H9 (cell line): ENCODE results near the gene CLEC3B. TPM values are rescaled to one million over a fixed set of nuclear protein-coding genes. Genes with fewer than 3 reads are reported as not detected.
A peak's percentile ranks its signal among the peaks of the same experiment; 100 is the strongest.

Experiments
- DNase-seq: peaks from one replicate; pipeline ENCODE4 v3.0.0-alpha.2; 2017
- H2AFZ ChIP-seq: one replicate; pipeline ENCODE4 v1.6.1; 2013; ENCODE audit warnings: mild to moderate bottlenecking, low read length, control low read depth, moderate library complexity
- H2AK5ac ChIP-seq: 2 replicates; pipeline ENCODE4 v1.6.1; 2013; ENCODE audit warnings: low read length, control low read depth, mixed read lengths; ENCODE audit not compliant: insufficient read length
- H2BK120ac ChIP-seq: one replicate; pipeline ENCODE4 v1.6.1; 2013; ENCODE audit warnings: low read depth, mild to moderate bottlenecking, low read length, control low read depth, inconsistent platforms; ENCODE audit not compliant: poor library complexity, severe bottlenecking
- H2BK12ac ChIP-seq: 2 replicates; pipeline ENCODE4 v1.6.1; 2013; ENCODE audit warnings: low read length, control low read depth, mixed read lengths, low read depth; ENCODE audit not compliant: insufficient read length
- H2BK15ac ChIP-seq: 2 replicates; pipeline ENCODE4 v1.6.1; 2013; ENCODE audit warnings: low read depth, low read length, control low read depth
- H2BK20ac ChIP-seq: one replicate; pipeline ENCODE4 v1.6.1; 2013; ENCODE audit warnings: low read depth, mild to moderate bottlenecking, low read length, control low read depth, inconsistent platforms; ENCODE audit not compliant: poor library complexity, severe bottlenecking
- H2BK5ac ChIP-seq: 2 replicates; pipeline ENCODE4 v1.6.1; 2013; ENCODE audit warnings: low read length, control low read depth, mixed read lengths; ENCODE audit not compliant: insufficient read length
- H3K14ac ChIP-seq: 2 replicates; pipeline ENCODE4 v1.6.1; 2013; ENCODE audit warnings: low read length, control low read depth; ENCODE audit not compliant: insufficient read depth
- H3K18ac ChIP-seq: 2 replicates; pipeline ENCODE4 v1.6.1; 2013; ENCODE audit warnings: low read depth, mild to moderate bottlenecking, mixed read lengths, low read length, control low read depth; ENCODE audit not compliant: insufficient read length
- H3K23ac ChIP-seq: 2 replicates; pipeline ENCODE4 v1.6.1; 2013; ENCODE audit warnings: low read length, control low read depth, mixed read lengths, low read depth; ENCODE audit not compliant: insufficient read length
- H3K23me2 ChIP-seq: 2 replicates; pipeline ENCODE4 v1.6.1; 2013; ENCODE audit warnings: low read depth, mild to moderate bottlenecking, mixed read lengths, low read length, control low read depth; ENCODE audit not compliant: insufficient read length, poor library complexity, severe bottlenecking
- H3K27ac ChIP-seq: 2 replicates; pipeline ENCODE4 v1.5.1; 2013; ENCODE audit warnings: low read length, control low read depth, mixed read lengths, low read depth; ENCODE audit not compliant: insufficient read length
- H3K27me3 ChIP-seq: 2 replicates; pipeline ENCODE4 v1.6.1; 2013; ENCODE audit warnings: low read length, control low read depth, inconsistent platforms; ENCODE audit not compliant: insufficient read depth
- H3K4ac ChIP-seq: 2 replicates; pipeline ENCODE4 v1.6.1; 2013; ENCODE audit warnings: low read depth, mild to moderate bottlenecking, control low read depth, inconsistent platforms, low read length, moderate library complexity
- H3K4me1 ChIP-seq: 2 replicates; pipeline ENCODE4 v1.6.1; 2013; ENCODE audit warnings: low read length, control low read depth, inconsistent platforms; ENCODE audit not compliant: insufficient read depth
- H3K4me2 ChIP-seq: 2 replicates; pipeline ENCODE4 v1.6.1; 2013; ENCODE audit warnings: low read length, control low read depth, mixed read lengths; ENCODE audit not compliant: insufficient read length, insufficient read depth
- H3K56ac ChIP-seq: 2 replicates; pipeline ENCODE4 v1.6.1; 2013; ENCODE audit warnings: low read depth, mild to moderate bottlenecking, mixed read lengths, low read length, control low read depth; ENCODE audit not compliant: insufficient read length
- H3K79me1 ChIP-seq: 2 replicates; pipeline ENCODE4 v1.6.1; 2013; ENCODE audit warnings: low read depth, mild to moderate bottlenecking, moderate library complexity, low read length, control low read depth, inconsistent platforms; ENCODE audit not compliant: insufficient read depth, poor library complexity, severe bottlenecking
- H3K79me2 ChIP-seq: 2 replicates; pipeline ENCODE4 v1.6.1; 2013; ENCODE audit warnings: low read length, control low read depth, inconsistent platforms; ENCODE audit not compliant: insufficient read depth
- H3K9ac ChIP-seq: 2 replicates; pipeline ENCODE4 v1.6.1; 2013; ENCODE audit warnings: low read length, control low read depth, mixed read lengths; ENCODE audit not compliant: insufficient read length; ENCODE audit errors: extremely low read depth
- H3K9me3 ChIP-seq: one replicate; pipeline ENCODE4 v1.6.1; 2013; ENCODE audit warnings: low read depth, low read length, inconsistent platforms; ENCODE audit not compliant: control insufficient read depth
- H3T11ph ChIP-seq: one replicate; pipeline ENCODE4 v1.6.1; 2013; ENCODE audit warnings: mild to moderate bottlenecking, low read length, control low read depth, inconsistent platforms
- H4K20me1 ChIP-seq: one replicate; pipeline ENCODE4 v1.6.1; 2013; ENCODE audit not compliant: control insufficient read depth, insufficient read length, insufficient read depth
- H4K5ac ChIP-seq: 2 replicates; pipeline ENCODE4 v1.6.1; 2013; ENCODE audit warnings: low read depth, mild to moderate bottlenecking, mixed read lengths, low read length, control low read depth; ENCODE audit not compliant: insufficient read length
- H4K8ac ChIP-seq: replicated peaks from 2 replicates; pipeline ENCODE4 v1.6.1; 2013; ENCODE audit warnings: low read length, control low read depth, mixed read lengths, low read depth; ENCODE audit not compliant: insufficient read length
- H4K91ac ChIP-seq: 2 replicates; pipeline ENCODE4 v1.6.1; 2013; ENCODE audit warnings: low read depth, mild to moderate bottlenecking, moderate library complexity, mixed read lengths, low read length, control low read depth; ENCODE audit not compliant: insufficient read length
- H3K27ac Mint-ChIP-seq, 3 experiments: 2 replicates in 2 of 3; 3 replicates in 1 of 3; pipeline ENCODE4 v1.8.0; 2020 to 2021; ENCODE audit warnings: mixed read lengths in 3 of 3, mild to moderate bottlenecking in 1 of 3, moderate library complexity in 1 of 3
- H3K27me3 Mint-ChIP-seq: 2 replicates; pipeline ENCODE4 v1.8.0; 2021; ENCODE audit warnings: low read depth, mild to moderate bottlenecking, moderate library complexity, mixed read lengths
- H3K36me3 Mint-ChIP-seq, 3 experiments: 2 replicates in 2 of 3; 3 replicates in 1 of 3; pipeline ENCODE4 v1.8.0; 2020 to 2021; ENCODE audit warnings: low read depth in 3 of 3, mixed read lengths in 3 of 3; ENCODE audit not compliant: insufficient read depth in 1 of 3
- H3K4me1 Mint-ChIP-seq, 2 experiments: 2 replicates each; pipeline ENCODE4 v1.8.0; 2020; ENCODE audit warnings: mixed read lengths in 2 of 2
- H3K4me3 Mint-ChIP-seq, 2 experiments: 2 replicates in 1 of 2; 3 replicates in 1 of 2; pipeline ENCODE4 v1.8.0; 2020 to 2021; ENCODE audit warnings: mild to moderate bottlenecking in 2 of 2, mixed read lengths in 2 of 2, moderate library complexity in 1 of 2
- H3K9me3 Mint-ChIP-seq, 2 experiments: 2 replicates in 1 of 2; 3 replicates in 1 of 2; pipeline ENCODE4 v1.8.0; 2020; ENCODE audit warnings: mild to moderate bottlenecking in 2 of 2, mixed read lengths in 2 of 2, moderate library complexity in 1 of 2
- CTCF ChIP-seq: fragments of 200-600 bp; sonication (generic); conservative IDR thresholded peaks from 3 replicates; pipeline ENCODE4 v1.8.0; 2021; ENCODE audit warnings: antibody characterized with exemption, mild to moderate bottlenecking
- WGBS: extraction: QIAGEN DNeasy Blood & Tissue Kit; methylation state at CpG from one replicate; pipeline ENCODE4 v1.1.7; 2013; ENCODE audit warnings: missing lambda C conversion rate, low lambda C conversion rate, mixed read lengths; ENCODE audit not compliant: insufficient read length; ENCODE audit errors: extremely low coverage; 5-methylcytosine and 5-hydroxymethylcytosine counted together
- total RNA-seq: library from RNA; stranded (reverse); gene quantifications from 2 replicates; pipeline ENCODE4 v1.2.1, GENCODE V29; 2021

The CLEC3B gene
- total RNA-seq, 1 experiment from 2014 or later: not detected

DNA sequence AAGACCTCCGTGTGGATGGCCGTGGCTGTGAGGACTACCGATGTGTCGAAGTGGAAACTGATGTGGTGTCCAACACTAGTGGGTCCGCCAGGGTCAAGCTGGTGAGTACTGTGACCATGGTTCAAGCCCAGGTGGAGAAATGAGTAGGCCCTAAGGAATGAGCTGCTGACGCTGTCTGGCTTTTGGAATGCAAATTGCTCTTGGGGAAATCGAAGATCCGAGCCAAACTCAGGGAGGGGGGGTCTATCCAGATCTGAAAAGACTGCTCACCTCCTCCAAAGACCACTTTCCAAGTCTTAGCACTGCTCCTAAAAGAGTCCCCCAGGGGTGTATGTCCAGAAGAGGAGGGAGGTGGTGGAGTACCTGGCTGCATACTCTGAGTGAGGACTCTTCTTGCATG lies 37.0 kb upstream of the CLEC3B start:
- H3K18ac ChIP-seq: no peak overlapping the region
- no peak overlapping the region for H4K8ac ChIP-seq
- no peak overlapping the region for H4K5ac ChIP-seq
- no peaks in the 10 kb centered on the region for H4K20me1 ChIP-seq
- H3K79me2 ChIP-seq: peaks cover 9% of the 10 kb centered on the region; the same call in 1 of the 2 replicates
- H2BK5ac ChIP-seq: no peak overlapping the region
- peaks cover 14% of the 10 kb centered on the region for H3K4me1 ChIP-seq
- no peaks in the 10 kb centered on the region for H3K79me1 ChIP-seq
- no peak overlapping the region for H3T11ph ChIP-seq
- H2BK12ac ChIP-seq: no peak overlapping the region
- Mint-ChIP-seq H3K27me3 (no peaks in the 10 kb centered on the region), H3K27ac (peak overlapping the region in 2 of 3 experiments; percentile 69 to 91; a peak in 5 of 7 replicates), H3K4me1 (peaks cover 28 to 35% of the 10 kb centered on the region in 2 experiments), H3K36me3 (peaks cover 47 to 60% (median 58%) of the 10 kb centered on the region in 3 experiments), H3K9me3 (peaks cover 13 to 16% of the 10 kb centered on the region in 2 experiments; a peak in 4 of 5 replicates), H3K4me3 (no peak overlapping the region)
- H2BK20ac ChIP-seq: no peak overlapping the region
- no peak overlapping the region for H3K4me2 ChIP-seq
- H3K23me2 ChIP-seq: no peaks in the 10 kb centered on the region
- H3K27me3 ChIP-seq: no peaks in the 10 kb centered on the region
- no peak for DNase-seq
- H2AK5ac ChIP-seq: no peak overlapping the region
- no peaks in the 10 kb centered on the region for H3K9me3 ChIP-seq
- no peak overlapping the region for H3K14ac ChIP-seq
- H2BK120ac ChIP-seq: no peak overlapping the region
- H3K27ac ChIP-seq: no peak overlapping the region
- WGBS: no CpG with 5 or more reads among the region's 8 CpGs
- H3K23ac ChIP-seq: no peak overlapping the region
- H2BK15ac ChIP-seq: no peak overlapping the region
- H4K91ac ChIP-seq: no peak overlapping the region
- TF ChIP-seq CTCF: no peak
- H2AFZ ChIP-seq: no peak overlapping the region
- no peak overlapping the region for H3K9ac ChIP-seq
- H3K4ac ChIP-seq: no peak overlapping the region
- no peak overlapping the region for H3K56ac ChIP-seq
